HepG2 (cell line): ENCODE results near the gene MISP3. TPM values are rescaled to one million over a fixed set of nuclear protein-coding genes. Genes with fewer than 3 reads are reported as not detected.

ENCODE experiments used
- FIP1L1 ChIP-seq: fragments of 200-400 bp; formaldehyde crosslinking; IDR thresholded peaks from 2 replicates; pipeline ENCODE4 v1.6.1; 2018; ENCODE audit warnings: low read depth, mild to moderate bottlenecking, low read length, moderate library complexity, borderline replicate concordance; ENCODE audit not compliant: insufficient read depth
- HOXA3 ChIP-seq: sonication (generic); formaldehyde crosslinking; IDR thresholded peaks from 2 replicates; pipeline ENCODE4 v1.5.0; 2020; ENCODE audit warnings: missing genetic modification reagents
- MBD4 ChIP-seq: IDR thresholded peaks from 2 replicates; pipeline ENCODE4 v1.6.1; 2012; ENCODE audit warnings: low read length, inconsistent platforms, borderline replicate concordance
- NONO ChIP-seq, 2 experiments: fragments of 450-650 bp in 1 of 2; sonication (generic) in 1 of 2; formaldehyde crosslinking in 1 of 2; IDR thresholded peaks in 1 of 2; conservative IDR thresholded peaks in 1 of 2; 2 replicates each; pipeline versions ENCODE4 v1.6.1 to v1.8.0; 2017 to 2022; ENCODE audit warnings: mild to moderate bottlenecking in 1 of 2, missing genetic modification reagents in 1 of 2, moderate library complexity in 1 of 2
- RARA ChIP-seq: IDR thresholded peaks from 2 replicates; pipeline ENCODE4 v1.6.1; 2016; ENCODE audit warnings: missing genetic modification reagents, missing compliant biosample characterization
- TCF7L2 ChIP-seq: IDR thresholded peaks from 2 replicates; pipeline ENCODE4 v1.6.1; 2011; ENCODE audit warnings: mild to moderate bottlenecking, low read depth, low read length, moderate library complexity
- U2AF2 ChIP-seq: fragments of 200-400 bp; formaldehyde crosslinking; IDR thresholded peaks from 2 replicates; pipeline ENCODE4 v1.6.1; 2017; ENCODE audit warnings: low read depth, mild to moderate bottlenecking, low read length
- ZNF121 ChIP-seq: sonication (generic); formaldehyde crosslinking; IDR thresholded peaks from 2 replicates; pipeline ENCODE4 v1.5.0; 2020; ENCODE audit warnings: mild to moderate bottlenecking, missing genetic modification reagents
- ZNF260 ChIP-seq: sonication (generic); formaldehyde crosslinking; IDR thresholded peaks from 2 replicates; pipeline ENCODE4 v1.4.0; 2020; ENCODE audit warnings: missing genetic modification reagents, low read depth, mild to moderate bottlenecking, borderline replicate concordance
- ZNF333 ChIP-seq: sonication (generic); formaldehyde crosslinking; IDR thresholded peaks from 2 replicates; pipeline ENCODE4 v1.4.0; 2020; ENCODE audit warnings: mild to moderate bottlenecking, missing genetic modification reagents, borderline replicate concordance
- ZNF720 ChIP-seq: sonication (generic); formaldehyde crosslinking; IDR thresholded peaks from 2 replicates; pipeline ENCODE4 v1.4.0; 2020; ENCODE audit warnings: missing genetic modification reagents
- polyA plus RNA-seq, 8 experiments: library from polyadenylated mRNA; depleted of rRNA in 3 of 8; stranded (reverse) in 7 of 8; unstranded in 1 of 8; fragments of >200 nt; fragmentation: Illumina TruSeq in 4 of 8; extraction: Trizol in 4 of 8; gene quantifications; 2 replicates each; pipeline versions ENCODE4 v1.2.1 to v1.2.3, GENCODE V29; 2011 to 2016; ENCODE audit warnings: low read depth in 4 of 8, missing spikeins in 1 of 8, mixed read lengths in 1 of 8; ENCODE audit not compliant: insufficient read depth in 1 of 8
- total RNA-seq, 5 experiments: library from RNA; depleted of rRNA; stranded (reverse); fragments of >200 nt; fragmentation: Illumina TruSeq; extraction: Trizol; gene quantifications; 2 replicates each; pipeline ENCODE4 v1.2.3, GENCODE V29; 2016; ENCODE audit warnings: low read depth in 1 of 5
- TF ChIP-seq, protein P1 (sequence below): sonication (generic); formaldehyde crosslinking; IDR thresholded peaks from 2 replicates; pipeline ENCODE4; 2020; ENCODE audit warnings: missing genetic modification reagents, mild to moderate bottlenecking, borderline replicate concordance
- TF ChIP-seq, protein P2 (sequence below): fragments of 450-650 bp; IDR thresholded peaks from 2 replicates; pipeline ENCODE4 v1.6.1; 2017; ENCODE audit warnings: mild to moderate bottlenecking
- TF ChIP-seq, protein P3 (sequence below): sonication (generic); formaldehyde crosslinking; IDR thresholded peaks from 2 replicates; pipeline ENCODE4 v1.4.0; 2020; ENCODE audit warnings: mild to moderate bottlenecking, missing genetic modification reagents, borderline replicate concordance
- TF ChIP-seq, protein P4 (sequence below): sonication (generic); formaldehyde crosslinking; IDR thresholded peaks from 2 replicates; pipeline ENCODE4 v1.8.0; 2023; ENCODE audit warnings: mild to moderate bottlenecking, missing genetic modification reagents
- TF ChIP-seq, protein P5 (sequence below): sonication (generic); formaldehyde crosslinking; IDR thresholded peaks from 2 replicates; pipeline ENCODE4 v1.5.0; 2020; ENCODE audit warnings: missing genetic modification reagents
- TF ChIP-seq, protein P6 (sequence below): sonication (generic); formaldehyde crosslinking; IDR thresholded peaks from 2 replicates; pipeline ENCODE4 v1.4.0; 2020; ENCODE audit warnings: mild to moderate bottlenecking, missing genetic modification reagents

Gene MISP3
- total and polyA plus RNA-seq, 2 of the 13 experiments (the other 11 are each of a cell fraction or from before 2014, with no cell fraction given), result 2.5 to 5.4 TPM

DNA sequence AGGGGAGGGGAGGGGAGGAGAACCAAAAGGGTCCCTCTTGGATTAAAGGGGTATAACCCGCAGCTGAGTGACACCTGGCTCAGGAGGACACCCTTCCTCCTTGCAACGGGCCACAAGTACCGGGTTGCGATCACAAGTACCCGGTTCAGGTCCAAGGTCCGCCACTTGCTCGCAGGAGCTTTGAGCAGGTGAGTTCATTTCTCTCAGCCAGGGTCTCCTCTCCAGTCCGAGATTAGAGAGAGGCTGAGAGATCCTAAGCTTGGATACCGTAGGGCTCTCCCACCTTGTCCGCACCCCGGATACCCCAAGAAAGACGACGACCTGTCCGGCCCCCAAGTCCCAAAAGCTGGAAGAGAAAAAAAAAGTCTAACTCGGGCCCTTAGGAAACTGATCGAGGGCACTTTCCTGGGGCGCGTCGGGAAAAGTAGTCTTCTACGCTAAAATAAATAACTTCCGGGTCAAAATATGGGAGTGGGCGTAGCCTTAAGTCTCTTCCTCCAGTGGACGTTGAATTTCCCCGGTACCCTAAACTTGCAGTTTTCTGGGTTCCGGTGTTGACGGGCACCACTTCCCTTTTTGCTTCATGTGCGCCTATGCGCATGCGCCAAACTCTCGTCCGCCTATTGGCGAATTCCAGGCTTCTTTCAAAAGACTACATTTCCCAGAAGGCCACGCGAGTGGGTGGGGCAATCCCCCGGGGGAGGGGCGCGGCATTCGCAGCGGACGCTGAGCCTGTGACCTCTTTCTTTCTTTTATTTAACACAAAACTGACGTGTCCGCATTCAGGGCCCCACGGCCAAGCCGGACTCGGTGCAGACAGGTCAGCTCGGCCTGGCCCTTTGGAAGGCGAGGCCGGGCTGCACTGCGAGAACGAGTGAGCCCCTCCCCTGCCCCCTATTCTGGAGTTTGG lies 8.6 kb downstream of the MISP3 start (continued):
- TF ChIP-seq, protein P1, sequence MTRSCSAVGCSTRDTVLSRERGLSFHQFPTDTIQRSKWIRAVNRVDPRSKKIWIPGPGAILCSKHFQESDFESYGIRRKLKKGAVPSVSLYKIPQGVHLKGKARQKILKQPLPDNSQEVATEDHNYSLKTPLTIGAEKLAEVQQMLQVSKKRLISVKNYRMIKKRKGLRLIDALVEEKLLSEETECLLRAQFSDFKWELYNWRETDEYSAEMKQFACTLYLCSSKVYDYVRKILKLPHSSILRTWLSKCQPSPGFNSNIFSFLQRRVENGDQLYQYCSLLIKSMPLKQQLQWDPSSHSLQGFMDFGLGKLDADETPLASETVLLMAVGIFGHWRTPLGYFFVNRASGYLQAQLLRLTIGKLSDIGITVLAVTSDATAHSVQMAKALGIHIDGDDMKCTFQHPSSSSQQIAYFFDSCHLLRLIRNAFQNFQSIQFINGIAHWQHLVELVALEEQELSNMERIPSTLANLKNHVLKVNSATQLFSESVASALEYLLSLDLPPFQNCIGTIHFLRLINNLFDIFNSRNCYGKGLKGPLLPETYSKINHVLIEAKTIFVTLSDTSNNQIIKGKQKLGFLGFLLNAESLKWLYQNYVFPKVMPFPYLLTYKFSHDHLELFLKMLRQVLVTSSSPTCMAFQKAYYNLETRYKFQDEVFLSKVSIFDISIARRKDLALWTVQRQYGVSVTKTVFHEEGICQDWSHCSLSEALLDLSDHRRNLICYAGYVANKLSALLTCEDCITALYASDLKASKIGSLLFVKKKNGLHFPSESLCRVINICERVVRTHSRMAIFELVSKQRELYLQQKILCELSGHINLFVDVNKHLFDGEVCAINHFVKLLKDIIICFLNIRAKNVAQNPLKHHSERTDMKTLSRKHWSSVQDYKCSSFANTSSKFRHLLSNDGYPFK (CRISPR knock-in tag), result peak; percentile 70; the same call in 1 of the 2 replicates
- TF ChIP-seq NONO (IDR thresholded peaks at IDR 0.05) (no peak), NONO (CRISPR knock-in tag; conservative IDR thresholded peaks at IDR 0.05) (peak; percentile 70; the same call in 1 of the 2 replicates), ZNF121 (no peak), U2AF2 (no peak), ZNF260 (no peak), ZNF333 (no peak), FIP1L1 (no peak), MBD4 (no peak), HOXA3 (peak; percentile 76; the same call in 1 of the 2 replicates), RARA (CRISPR knock-in tag) (no peak), TCF7L2 (no peak), ZNF720 (CRISPR knock-in tag) (no peak)
- TF ChIP-seq, protein P2, sequence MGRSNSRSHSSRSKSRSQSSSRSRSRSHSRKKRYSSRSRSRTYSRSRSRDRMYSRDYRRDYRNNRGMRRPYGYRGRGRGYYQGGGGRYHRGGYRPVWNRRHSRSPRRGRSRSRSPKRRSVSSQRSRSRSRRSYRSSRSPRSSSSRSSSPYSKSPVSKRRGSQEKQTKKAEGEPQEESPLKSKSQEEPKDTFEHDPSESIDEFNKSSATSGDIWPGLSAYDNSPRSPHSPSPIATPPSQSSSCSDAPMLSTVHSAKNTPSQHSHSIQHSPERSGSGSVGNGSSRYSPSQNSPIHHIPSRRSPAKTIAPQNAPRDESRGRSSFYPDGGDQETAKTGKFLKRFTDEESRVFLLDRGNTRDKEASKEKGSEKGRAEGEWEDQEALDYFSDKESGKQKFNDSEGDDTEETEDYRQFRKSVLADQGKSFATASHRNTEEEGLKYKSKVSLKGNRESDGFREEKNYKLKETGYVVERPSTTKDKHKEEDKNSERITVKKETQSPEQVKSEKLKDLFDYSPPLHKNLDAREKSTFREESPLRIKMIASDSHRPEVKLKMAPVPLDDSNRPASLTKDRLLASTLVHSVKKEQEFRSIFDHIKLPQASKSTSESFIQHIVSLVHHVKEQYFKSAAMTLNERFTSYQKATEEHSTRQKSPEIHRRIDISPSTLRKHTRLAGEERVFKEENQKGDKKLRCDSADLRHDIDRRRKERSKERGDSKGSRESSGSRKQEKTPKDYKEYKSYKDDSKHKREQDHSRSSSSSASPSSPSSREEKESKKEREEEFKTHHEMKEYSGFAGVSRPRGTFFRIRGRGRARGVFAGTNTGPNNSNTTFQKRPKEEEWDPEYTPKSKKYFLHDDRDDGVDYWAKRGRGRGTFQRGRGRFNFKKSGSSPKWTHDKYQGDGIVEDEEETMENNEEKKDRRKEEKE, result no peak
- TF ChIP-seq, protein P3, sequence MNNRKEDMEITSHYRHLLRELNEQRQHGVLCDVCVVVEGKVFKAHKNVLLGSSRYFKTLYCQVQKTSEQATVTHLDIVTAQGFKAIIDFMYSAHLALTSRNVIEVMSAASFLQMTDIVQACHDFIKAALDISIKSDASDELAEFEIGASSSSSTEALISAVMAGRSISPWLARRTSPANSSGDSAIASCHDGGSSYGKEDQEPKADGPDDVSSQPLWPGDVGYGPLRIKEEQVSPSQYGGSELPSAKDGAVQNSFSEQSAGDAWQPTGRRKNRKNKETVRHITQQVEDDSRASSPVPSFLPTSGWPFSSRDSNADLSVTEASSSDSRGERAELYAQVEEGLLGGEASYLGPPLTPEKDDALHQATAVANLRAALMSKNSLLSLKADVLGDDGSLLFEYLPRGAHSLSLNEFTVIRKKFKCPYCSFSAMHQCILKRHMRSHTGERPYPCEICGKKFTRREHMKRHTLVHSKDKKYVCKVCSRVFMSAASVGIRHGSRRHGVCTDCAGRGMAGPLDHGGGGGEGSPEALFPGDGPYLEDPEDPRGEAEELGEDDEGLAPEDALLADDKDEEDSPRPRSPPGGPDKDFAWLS (CRISPR knock-in tag), result no peak
- TF ChIP-seq, protein P4, sequence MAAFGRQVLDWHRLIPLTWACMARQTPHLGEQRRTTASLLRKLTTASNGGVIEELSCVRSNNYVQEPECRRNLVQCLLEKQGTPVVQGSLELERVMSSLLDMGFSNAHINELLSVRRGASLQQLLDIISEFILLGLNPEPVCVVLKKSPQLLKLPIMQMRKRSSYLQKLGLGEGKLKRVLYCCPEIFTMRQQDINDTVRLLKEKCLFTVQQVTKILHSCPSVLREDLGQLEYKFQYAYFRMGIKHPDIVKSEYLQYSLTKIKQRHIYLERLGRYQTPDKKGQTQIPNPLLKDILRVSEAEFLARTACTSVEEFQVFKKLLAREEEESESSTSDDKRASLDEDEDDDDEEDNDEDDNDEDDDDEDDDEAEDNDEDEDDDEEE (CRISPR knock-in tag), result no peak
- TF ChIP-seq, protein P5, sequence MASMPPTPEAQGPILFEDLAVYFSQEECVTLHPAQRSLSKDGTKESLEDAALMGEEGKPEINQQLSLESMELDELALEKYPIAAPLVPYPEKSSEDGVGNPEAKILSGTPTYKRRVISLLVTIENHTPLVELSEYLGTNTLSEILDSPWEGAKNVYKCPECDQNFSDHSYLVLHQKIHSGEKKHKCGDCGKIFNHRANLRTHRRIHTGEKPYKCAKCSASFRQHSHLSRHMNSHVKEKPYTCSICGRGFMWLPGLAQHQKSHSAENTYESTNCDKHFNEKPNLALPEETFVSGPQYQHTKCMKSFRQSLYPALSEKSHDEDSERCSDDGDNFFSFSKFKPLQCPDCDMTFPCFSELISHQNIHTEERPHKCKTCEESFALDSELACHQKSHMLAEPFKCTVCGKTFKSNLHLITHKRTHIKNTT (CRISPR knock-in tag), result no peak
- TF ChIP-seq, protein P6, sequence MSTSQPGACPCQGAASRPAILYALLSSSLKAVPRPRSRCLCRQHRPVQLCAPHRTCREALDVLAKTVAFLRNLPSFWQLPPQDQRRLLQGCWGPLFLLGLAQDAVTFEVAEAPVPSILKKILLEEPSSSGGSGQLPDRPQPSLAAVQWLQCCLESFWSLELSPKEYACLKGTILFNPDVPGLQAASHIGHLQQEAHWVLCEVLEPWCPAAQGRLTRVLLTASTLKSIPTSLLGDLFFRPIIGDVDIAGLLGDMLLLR (CRISPR knock-in tag), result no peak
